Stimulated activated CD4-positive, alpha-beta T cell treated with anti-CD3 and anti-CD28 coated beads, Interleukin-12 subunit alpha, Interleukin-12 subunit beta, amount 100 ng/mL, for 48 hours (primary cell): ENCODE results near the gene IFI27.
"Not testable (repeated sequence)": the region's sequence is repeated elsewhere in the genome, so short reads cannot be mapped to it uniquely, and the experiment has no call there.

Source experiments
- DNase-seq, 3 donors: peaks; one replicate each; pipeline ENCODE4 v3.0.0-alpha.2; 2020; ENCODE audit warnings: low read depth in 2 of 3, low spot score in 1 of 3

IFI27 gene

GRCh38 chr14:94145902-94146527 lies 35.5 kb downstream of the IFI27 start:
- DNase-seq: no peak

- DNase-seq: no peak
Measured at GRCh38 chr14:94152676-94153075, 42.1 kb downstream of the IFI27 start.

- no peak for DNase-seq
Measured at GRCh38 chr14:94153750-94154342, 43.3 kb downstream of the IFI27 start.

- not testable (repeated sequence) for DNase-seq
Measured at GRCh38 chr14:94156143-94156542, 45.6 kb downstream of the IFI27 start.

- DNase-seq: no peak
Measured at GRCh38 chr14:94157197-94157596, 46.7 kb downstream of the IFI27 start.

- DNase-seq: no peak
Measured at GRCh38 chr14:94158239-94158883, 47.8 kb downstream of the IFI27 start.

- no peak for DNase-seq
Measured at GRCh38 chr14:94161058-94161457, 50.5 kb downstream of the IFI27 start.

- DNase-seq: no peak
Measured at GRCh38 chr14:94161981-94162380, 51.4 kb downstream of the IFI27 start.

- DNase-seq: no peak
Measured at GRCh38 chr14:94162466-94162865, 51.9 kb downstream of the IFI27 start.

- DNase-seq: no peak
Measured at GRCh38 chr14:94163796-94164195, 53.3 kb downstream of the IFI27 start.

- DNase-seq: peak in 1 of 3 donors; percentile 55
Measured at GRCh38 chr14:94164685-94165431, 54.3 kb downstream of the IFI27 start.

- DNase-seq: no peak
Measured at GRCh38 chr14:94165744-94166143, 55.2 kb downstream of the IFI27 start.
